ENCODE data around the gene ACSL1. TPM values are rescaled to one million over a fixed set of nuclear protein-coding genes. Genes with fewer than 3 reads are reported as not detected.

Gene ACSL1
- total and polyA plus RNA-seq, 2 of the 8 experiments (the other 6 are each of a cell fraction or from before 2014, with no cell fraction given) = 2.3 to 8.7 TPM

GRCh38 chr4:184760681-184761080, 65.1 kb downstream of the ACSL1 start (continued):
- TF ChIP-seq CHD7 (IDR thresholded peaks at IDR 0.05; ENCODE audit: insufficient replicate concordance, low read length) (no peak), KDM5A (IDR thresholded peaks at IDR 0.05; ENCODE audit: low read length) (no peak), ATF2 (IDR thresholded peaks at IDR 0.05; ENCODE audit: low read length) (no peak), ASH2L (IDR thresholded peaks at IDR 0.05; ENCODE audit: low read length) (no peak), ATF3 (IDR thresholded peaks at IDR 0.05; ENCODE audit: insufficient read depth, low read depth, low read length) (no peak), ZNF274 (IDR thresholded peaks at IDR 0.05; ENCODE audit: borderline replicate concordance, extremely low read depth, low read length) (no peak), BCL11A (IDR thresholded peaks at IDR 0.05; ENCODE audit: low read depth in 2 of 2, low read length in 2 of 2) (no peak), BACH1 (IDR thresholded peaks at IDR 0.05; ENCODE audit: low read length) (no peak), SIRT6 (IDR thresholded peaks at IDR 0.05; ENCODE audit: low read length) (no peak), BRCA1 (IDR thresholded peaks at IDR 0.05; ENCODE audit: low read depth, low read length) (no peak)

Measured in H1 (cell line).